GM12865 (cell line): ENCODE results near the gene SUB1.
A peak's percentile ranks its signal among the peaks of the same experiment; 100 is the strongest.

ENCODE experiments used
- DNase-seq: peaks from one replicate; pipeline ENCODE4 v3.0.0; 2010; ENCODE audit warnings: low read depth
- H3K4me3 ChIP-seq: 2 replicates; pipeline ENCODE4 v1.5.1; 2011; ENCODE audit warnings: mild to moderate bottlenecking, low read depth, low read length, control low read depth
- CTCF ChIP-seq: IDR thresholded peaks from 2 replicates; pipeline ENCODE4 v1.5.1; 2011; ENCODE audit warnings: low read length, control low read depth, low read depth, inconsistent platforms; ENCODE audit not compliant: insufficient read depth; ENCODE audit errors: missing control alignments

SUB1 gene

GRCh38 chr5:32583582-32584232, 1.6 kb upstream of the SUB1 start:
- peak; percentile 96 for DNase-seq
- no peak for TF ChIP-seq CTCF
- H3K4me3 ChIP-seq, result peak overlapping the region; percentile 24

- peak; percentile 21 for DNase-seq
- no peak for TF ChIP-seq CTCF
- H3K4me3 ChIP-seq, result peak overlapping the region; percentile 95
Observed at GRCh38 chr5:32584646-32585045, 711 bp upstream of the SUB1 start.

GRCh38 chr5:32585122-32585445, 273 bp upstream of the SUB1 start:
- DNase-seq, result no peak
- TF ChIP-seq CTCF, result no peak
- H3K4me3 ChIP-seq, result peak overlapping the region; percentile 95

- peak overlapping the region; percentile 95 for H3K4me3 ChIP-seq
- DNase-seq, result no peak
- TF ChIP-seq CTCF, result no peak
Observed at GRCh38 chr5:32586276-32586599, 881 bp downstream of the SUB1 start.

GRCh38 chr5:32587067-32587551, 1.8 kb downstream of the SUB1 start:
- no peak for DNase-seq
- no peak for TF ChIP-seq CTCF
- peak overlapping the region; percentile 95 for H3K4me3 ChIP-seq

- peak overlapping the region; percentile 26 for H3K4me3 ChIP-seq
- no peak for TF ChIP-seq CTCF
- DNase-seq, result peak; percentile 66
Observed at GRCh38 chr5:32589416-32589815, 4.1 kb downstream of the SUB1 start.
